ENCODE measurements around the gene LRRC7.

Gene LRRC7

DNA sequence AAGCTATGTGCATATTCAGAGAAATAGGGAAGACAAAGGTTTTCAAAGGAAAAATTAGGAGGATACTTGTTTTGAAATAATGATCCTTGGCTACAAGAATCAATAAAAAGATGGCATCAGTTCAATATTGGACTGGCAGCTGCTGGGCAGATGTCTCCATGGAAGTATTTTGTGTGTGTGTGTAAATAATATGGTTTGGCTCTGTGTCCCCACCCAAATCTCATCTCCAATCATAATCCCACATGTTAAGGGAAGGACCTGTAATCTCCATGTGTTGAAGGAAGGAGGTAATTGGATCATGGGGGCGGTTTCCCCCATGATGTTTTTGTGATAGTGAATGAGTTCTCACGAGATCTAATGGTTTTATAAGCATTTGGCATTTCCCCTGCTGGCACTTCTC is 40.4 kb upstream of the LRRC7 start:
- Mint-ChIP-seq H3K4me3 (no peak overlapping the region), H3K27me3 (ENCODE audit: low read depth) (peaks cover 4% of the 10 kb centered on the region), H3K4me1 (no peaks in the 10 kb centered on the region), H3K36me3 (ENCODE audit: low read depth) (no peaks in the 10 kb centered on the region), H3K27ac (no peak overlapping the region), H3K9me3 (no peaks in the 10 kb centered on the region)
- TF ChIP-seq CTCF (IDR thresholded peaks at IDR 0.05; ENCODE audit: unreplicated experiment in 3 of 3) = no peak

GRCh38 chr1:69528376-69528775 is 39.3 kb upstream of the LRRC7 start:
- no peak overlapping the region for H3K27ac Mint-ChIP-seq
- no peak overlapping the region for H3K4me3 Mint-ChIP-seq
- no peak for TF ChIP-seq CTCF (IDR thresholded peaks at IDR 0.05; ENCODE audit: unreplicated experiment in 3 of 3)
- no peaks in the 10 kb centered on the region for H3K9me3 Mint-ChIP-seq
- peaks cover 4% of the 10 kb centered on the region for H3K27me3 Mint-ChIP-seq (ENCODE audit: low read depth)
- no peaks in the 10 kb centered on the region for H3K4me1 Mint-ChIP-seq
- no peaks in the 10 kb centered on the region for H3K36me3 Mint-ChIP-seq (ENCODE audit: low read depth)

DNA sequence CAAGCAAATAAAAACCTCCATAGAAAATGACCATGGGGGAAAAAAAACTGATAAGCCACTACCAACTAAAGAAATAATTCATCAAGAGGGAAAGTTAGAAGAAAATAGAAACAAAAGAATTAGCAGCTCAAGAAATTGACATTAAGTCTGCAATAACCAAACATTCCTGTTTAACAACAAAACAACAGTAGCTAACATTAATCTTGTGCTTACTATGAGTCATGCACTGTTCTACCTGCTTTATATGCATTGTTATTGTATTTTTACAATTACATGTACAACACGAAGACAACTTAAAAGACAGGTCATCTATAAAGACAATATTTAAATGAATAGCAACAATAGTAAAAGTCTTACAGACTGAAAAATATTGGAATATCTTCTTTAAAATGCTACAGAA is 34.4 kb upstream of the LRRC7 start:
- Mint-ChIP-seq H3K27me3 (ENCODE audit: low read depth) (no peaks in the 10 kb centered on the region), H3K9me3 (no peaks in the 10 kb centered on the region), H3K36me3 (ENCODE audit: low read depth) (no peaks in the 10 kb centered on the region), H3K4me3 (no peak overlapping the region), H3K27ac (no peak overlapping the region), H3K4me1 (no peaks in the 10 kb centered on the region)
- TF ChIP-seq CTCF (IDR thresholded peaks at IDR 0.05; ENCODE audit: unreplicated experiment in 3 of 3) = no peak

- no peaks in the 10 kb centered on the region for H3K9me3 Mint-ChIP-seq
- no peaks in the 10 kb centered on the region for H3K4me1 Mint-ChIP-seq
- no peaks in the 10 kb centered on the region for H3K36me3 Mint-ChIP-seq (ENCODE audit: low read depth)
- no peak overlapping the region for H3K27ac Mint-ChIP-seq
- no peak for TF ChIP-seq CTCF (IDR thresholded peaks at IDR 0.05; ENCODE audit: unreplicated experiment in 3 of 3)
- H3K27me3 Mint-ChIP-seq (ENCODE audit: low read depth) = no peaks in the 10 kb centered on the region
- H3K4me3 Mint-ChIP-seq = no peak overlapping the region
Measured at GRCh38 chr1:69534829-69535228, 32.9 kb upstream of the LRRC7 start.

DNA sequence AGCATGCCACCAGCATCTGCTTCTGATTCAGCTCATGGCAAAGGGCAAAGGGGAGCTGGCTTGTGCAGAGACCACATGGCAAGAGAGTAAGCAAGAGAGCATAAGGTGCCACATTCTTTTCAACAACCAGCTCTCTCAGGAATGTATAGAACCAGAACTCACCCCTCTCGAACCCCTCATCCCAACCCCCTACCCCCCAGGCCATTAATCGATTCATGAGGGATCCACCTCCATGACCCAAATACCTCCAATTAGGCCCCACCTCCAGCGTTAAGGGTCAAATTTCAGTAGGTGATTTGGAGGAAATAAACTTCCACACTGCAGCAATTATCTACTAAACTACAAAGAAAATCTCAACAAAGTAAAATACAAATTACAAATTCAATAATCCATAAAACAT is 32.2 kb upstream of the LRRC7 start:
- Mint-ChIP-seq H3K4me3 (no peak overlapping the region), H3K9me3 (no peaks in the 10 kb centered on the region), H3K27me3 (ENCODE audit: low read depth) (no peaks in the 10 kb centered on the region), H3K4me1 (no peaks in the 10 kb centered on the region), H3K36me3 (ENCODE audit: low read depth) (no peaks in the 10 kb centered on the region), H3K27ac (no peak overlapping the region)
- TF ChIP-seq CTCF (IDR thresholded peaks at IDR 0.05; ENCODE audit: unreplicated experiment in 3 of 3) = no peak

GRCh38 chr1:69540052-69540451 is 27.7 kb upstream of the LRRC7 start:
- Mint-ChIP-seq H3K9me3 (no peaks in the 10 kb centered on the region), H3K27me3 (ENCODE audit: low read depth) (no peaks in the 10 kb centered on the region), H3K4me1 (no peaks in the 10 kb centered on the region), H3K4me3 (no peak overlapping the region), H3K27ac (no peak overlapping the region), H3K36me3 (ENCODE audit: low read depth) (no peaks in the 10 kb centered on the region)
- no peak for TF ChIP-seq CTCF (IDR thresholded peaks at IDR 0.05; ENCODE audit: unreplicated experiment in 3 of 3)
